Smooth muscle cell of trachea (primary cell): Measurements from ENCODE around the gene MRGPRX1. TPM values are rescaled to one million over a fixed set of nuclear protein-coding genes. Genes with fewer than 3 reads are reported as not detected.

Source experiments
- total RNA-seq: library from RNA; depleted of rRNA; stranded (reverse); fragments of >200 nt; gene quantifications from 2 replicates; pipeline ENCODE4 v1.2.1, GENCODE V29; 2014

The MRGPRX1 gene
- total RNA-seq, result not detected in 2 replicates

DNA sequence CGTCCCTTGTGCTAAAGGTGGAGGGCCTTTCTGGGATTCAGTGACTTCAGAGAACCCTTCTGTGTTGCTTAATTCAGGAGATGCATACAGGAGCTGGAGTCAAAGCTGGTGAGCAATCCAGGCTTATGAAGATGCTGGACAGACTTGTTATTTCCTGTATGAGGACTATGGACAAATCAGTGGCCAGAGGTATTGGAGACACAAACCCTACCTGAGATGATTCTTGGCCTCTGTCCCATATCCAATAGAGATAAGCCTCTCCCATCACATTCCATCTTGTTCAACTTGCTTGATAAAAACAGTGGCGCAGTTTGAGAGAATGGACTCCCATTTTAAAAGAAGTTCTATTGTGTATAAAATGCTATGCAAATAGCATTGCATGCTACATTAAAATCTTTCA lies at the start of gene MRGPRX1:
Gene MRGPRX1, minus strand, starts transcription at position 101 of the 400 bp plus-strand sequence. CDS start 4,630 bp downstream, outside the sequence.

Other genes starting within 250 kb of the MRGPRX1 start
- gene TMEM86A, start 240.6 kb downstream of the MRGPRX1 start, total RNA-seq, result under 0.01 and 0.83 TPM in 2 replicates
- gene IGSF22, start 213.2 kb downstream of the MRGPRX1 start, total RNA-seq, result not detected in 2 replicates
- gene PTPN5, start 147.6 kb downstream of the MRGPRX1 start, total RNA-seq, result not detected in 2 replicates
- gene MRGPRX2, start 121.3 kb upstream of the MRGPRX1 start, total RNA-seq, result under 0.01 TPM in 1 of 2 replicates, not detected in the other
- 10.4 and 14.3 TPM in 2 replicates for gene ZDHHC13, start 177.8 kb upstream of the MRGPRX1 start, total RNA-seq